ENCODE results near the gene GAGE1.

- no peak for TF ChIP-seq MAFG (CRISPR knock-in tag; IDR thresholded peaks at IDR 0.05)
- TF ChIP-seq THRA (CRISPR knock-in tag; IDR thresholded peaks at IDR 0.05; ENCODE audit: borderline replicate concordance): no peak
- no peak for TF ChIP-seq SUZ12 (IDR thresholded peaks at IDR 0.05; ENCODE audit: low read depth, low read length)
These were observed 57.7 kb downstream of the GAGE1 start for GRCh38 chrX:49656533-49656932.

Measured in HepG2 (cell line).